Measurements from ENCODE around the gene IRX4.

- no peak for TF ChIP-seq POLR2A (IDR thresholded peaks at IDR 0.05)
- no peak for TF ChIP-seq CTCF (IDR thresholded peaks at IDR 0.05)
- no peak for TF ChIP-seq EP300 (IDR thresholded peaks at IDR 0.05)
- no peak for TF ChIP-seq POLR2AphosphoS5 (IDR thresholded peaks at IDR 0.05)
Observed at GRCh38 chr5:1892211-1892610, 9.5 kb upstream of the IRX4 start.
